GM21529 (cell line): ENCODE data around the gene MFNG.
A peak's percentile ranks its signal among the peaks of the same experiment; 100 is the strongest.

Experiments used
- ATAC-seq: cut with Tn5 transposase; IDR thresholded peaks from one replicate; pipeline ENCODE4 v1.9.1; 2021; ENCODE audit not compliant: unreplicated experiment

MFNG gene

GRCh38 chr22:37497062-37497599 lies 10.9 kb upstream of the MFNG start:
- ATAC-seq, result no peak

GRCh38 chr22:37496651-37497050 lies 10.5 kb upstream of the MFNG start:
- no peak for ATAC-seq

GRCh38 chr22:37493979-37494378 lies 7.8 kb upstream of the MFNG start:
- ATAC-seq, result no peak

- ATAC-seq, result no peak
Observed at GRCh38 chr22:37492428-37493344, 6.5 kb upstream of the MFNG start.

- ATAC-seq, result no peak
Observed at GRCh38 chr22:37491559-37492427, 5.6 kb upstream of the MFNG start.

- no peak for ATAC-seq
Observed at GRCh38 chr22:37491106-37491505, 4.9 kb upstream of the MFNG start.

- no peak for ATAC-seq
Observed at GRCh38 chr22:37489983-37490382, 3.8 kb upstream of the MFNG start.

GRCh38 chr22:37488337-37489135 lies 2.4 kb upstream of the MFNG start:
- no peak for ATAC-seq

- ATAC-seq, result no peak
Observed at GRCh38 chr22:37487571-37487970, 1.4 kb upstream of the MFNG start.

GRCh38 chr22:37487129-37487528 lies 945 bp upstream of the MFNG start:
- no peak for ATAC-seq

- ATAC-seq, result peak; percentile 6
Observed at GRCh38 chr22:37485395-37486223, 575 bp downstream of the MFNG start.

- ATAC-seq, result peak; percentile 38
Observed at GRCh38 chr22:37484480-37485394, 1.4 kb downstream of the MFNG start.

GRCh38 chr22:37483050-37483449 lies 3.1 kb downstream of the MFNG start:
- no peak for ATAC-seq

- ATAC-seq, result no peak
Observed at GRCh38 chr22:37482244-37482643, 3.9 kb downstream of the MFNG start.

GRCh38 chr22:37481347-37481907 lies 4.8 kb downstream of the MFNG start:
- no peak for ATAC-seq

- ATAC-seq, result no peak
Observed at GRCh38 chr22:37480387-37481346, 5.5 kb downstream of the MFNG start.

- ATAC-seq, result no peak
Observed at GRCh38 chr22:37479196-37479595, 7.0 kb downstream of the MFNG start.
